ENCODE data around the gene TMEM144.
A peak's percentile ranks its signal among the peaks of the same experiment; 100 is the strongest.

DNA sequence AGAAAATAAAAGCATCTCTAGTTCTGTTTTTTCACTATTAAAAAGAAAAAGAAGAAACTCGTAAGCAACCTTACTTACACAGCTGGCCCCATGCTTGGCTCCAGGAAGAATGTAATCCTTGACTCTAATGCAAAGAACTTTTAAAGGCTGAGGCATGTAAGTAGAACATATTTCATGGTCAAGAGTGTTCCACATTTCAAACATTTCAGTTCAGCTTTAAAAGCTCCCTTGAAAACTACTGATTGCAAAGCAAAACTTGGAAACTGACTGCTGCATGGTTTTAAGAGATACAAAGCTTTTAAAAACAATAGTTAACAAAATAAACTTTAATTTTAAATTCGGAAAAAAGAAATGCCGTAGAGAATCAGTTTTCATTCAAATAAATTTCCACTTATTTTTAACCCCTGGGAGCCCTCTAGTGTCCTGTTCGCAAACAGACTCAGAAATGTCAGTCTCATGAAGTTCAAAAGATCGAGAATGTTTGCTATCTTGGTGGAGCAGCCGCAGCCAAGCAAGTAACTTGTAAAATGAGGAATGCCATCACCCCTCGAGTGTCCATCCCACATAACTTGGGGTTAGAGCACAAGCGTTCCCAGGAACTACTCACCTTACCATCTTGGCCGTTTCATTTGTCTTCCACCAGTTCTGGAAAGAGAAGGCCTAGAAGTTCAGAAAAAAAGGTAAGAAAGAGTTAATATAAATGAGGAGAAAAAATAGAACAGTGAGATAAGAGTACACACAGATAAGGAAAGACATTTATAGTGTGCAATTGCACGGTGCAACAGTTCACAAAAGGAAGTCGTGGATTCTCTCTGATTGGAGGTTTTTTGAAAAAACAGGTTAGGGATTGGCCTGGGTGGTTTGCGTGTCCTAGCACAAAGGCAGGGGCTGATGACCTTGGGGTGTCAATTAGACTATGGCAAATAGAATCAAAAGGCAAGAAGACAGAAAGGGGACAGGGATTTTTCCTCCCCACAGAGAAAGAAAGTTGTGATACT, 37.7 kb upstream of the TMEM144 start, which contains the start of gene GASK1B:
- TF ChIP-seq, protein P1, sequence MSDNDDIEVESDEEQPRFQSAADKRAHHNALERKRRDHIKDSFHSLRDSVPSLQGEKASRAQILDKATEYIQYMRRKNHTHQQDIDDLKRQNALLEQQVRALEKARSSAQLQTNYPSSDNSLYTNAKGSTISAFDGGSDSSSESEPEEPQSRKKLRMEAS (IDR thresholded peaks at IDR 0.05): no peak
- TF ChIP-seq CTCF (IDR thresholded peaks at IDR 0.05; ENCODE audit: low read depth, low read length, missing input control): peak; percentile 51
- TF ChIP-seq GABPA (IDR thresholded peaks at IDR 0.05 in 1 of 2, conservative IDR thresholded peaks at IDR 0.05 in 1 of 2): no peak

All from liver (tissue), 3 donors.